ELR (cell line): ENCODE results near the gene ENDOD1.

ENCODE experiments used
- DNase-seq: peaks from one replicate; pipeline ENCODE4 v3.0.0-alpha.2; 2015; ENCODE audit warnings: low read depth

The ENDOD1 gene

GRCh38 chr11:95175818-95176380 lies 86.3 kb downstream of the ENDOD1 start:
- DNase-seq = no peak
